ENCODE measurements around the gene SHC1. TPM values are rescaled to one million over a fixed set of nuclear protein-coding genes. Genes with fewer than 3 reads are reported as not detected.
A peak's percentile ranks its signal among the peaks of the same experiment; 100 is the strongest.

The SHC1 gene
- total and polyA plus RNA-seq, 2 donors (not counting 1 experiment from before 2014, with no cell fraction given), result 50.1 to 61.4 TPM

GRCh38 chr1:155014709-155015508, 44.4 kb upstream of the SHC1 start:
- WGBS (ENCODE audit: insufficient coverage), result 97% methylated on average over 21 of the region's 31 CpGs
- Mint-ChIP-seq H3K4me3 (no peak overlapping the region), H3K4me1 (peaks cover 84% of the 10 kb centered on the region), H3K27ac (peak overlapping the region; percentile 89), H3K9me3 (ENCODE audit: insufficient read depth) (no peaks in the 10 kb centered on the region), H3K27me3 (no peaks in the 10 kb centered on the region)
- peaks cover 77 to 91% of the 10 kb centered on the region in 2 donors for H3K4me1 ChIP-seq (ENCODE audit: control insufficient read depth in 2 of 2, insufficient read depth in 2 of 2, low read length in 2 of 2)
- H4K20me1 ChIP-seq (ENCODE audit: control insufficient read depth, insufficient read depth, low read length, poor library complexity, severe bottlenecking), result peaks cover 12% of the 10 kb centered on the region
- no peak overlapping the region for H3K9ac ChIP-seq (ENCODE audit: low read length)
- CTCF ChIA-PET, result interaction anchor here (0.7 to 17.4 kb wide), 10 partner anchors 15 to 455 kb away, joined by 3 to 295 read pairs (median 28); partner anchors contain the start of genes CKS1B, FLAD1, LENEP and PYGO2
- H3K4me3 ChIP-seq (ENCODE audit: control extremely low read depth in 1 of 5, extremely low read depth in 1 of 5, insufficient read depth in 1 of 5, low read depth in 2 of 5, low read length in 4 of 5), result no peak overlapping the region
- no peaks in the 10 kb centered on the region for H3K27me3 ChIP-seq (replicated peaks in 1 of 4; ENCODE audit: control extremely low read depth in 1 of 4, control insufficient read depth in 3 of 4, insufficient read depth in 4 of 4, low read length in 3 of 4)
- peaks cover 0 to 2% (median 0%) of the 10 kb centered on the region in 3 donors for H3K9me3 ChIP-seq (ENCODE audit: control extremely low read depth in 1 of 3, control insufficient read depth in 2 of 3, insufficient read depth in 1 of 3, low read length in 2 of 3)
- no peak overlapping the region for H2AFZ ChIP-seq (ENCODE audit: insufficient read depth, low read depth, low read length, poor library complexity, severe bottlenecking)
- H3K4me2 ChIP-seq (replicated peaks; ENCODE audit: low read depth, low read length, poor library complexity, severe bottlenecking), result no peak overlapping the region
- ATAC-seq (ENCODE audit: low read depth) (no peak), DNase-seq (no peak)
- peaks cover 0 to 24% of the 10 kb centered on the region in 2 experiments for H3K36me3 ChIP-seq (replicated peaks in 1 of 2; ENCODE audit: control extremely low read depth in 1 of 2, control insufficient read depth in 1 of 2, extremely low read depth in 1 of 2, insufficient read depth in 2 of 2, low read length in 1 of 2)
- POLR2A ChIA-PET, result interaction anchor here (4.4 to 6.0 kb wide), 2 partner anchors 13 to 40 kb away, joined by 32 to 74 read pairs; partner anchors contain the start of genes CKS1B and ZBTB7B
- TF ChIP-seq EZH2 (IDR thresholded peaks at IDR 0.05; ENCODE audit: borderline replicate concordance, insufficient read depth, low read depth, low read length, poor library complexity, severe bottlenecking) (no peak), CTCF (IDR thresholded peaks at IDR 0.05) (no peak)
- intact Hi-C loops (cut with micrococcal nuclease), result no loop called here
- peaks cover under 1% of the 10 kb centered on the region for H3K79me2 ChIP-seq (ENCODE audit: control insufficient read depth, insufficient read depth, low read length)
- peak overlapping the region in 1 of 2 donors; percentile 89 for H3K27ac ChIP-seq (ENCODE audit: low read length in 2 of 2)

GRCh38 chr1:155013632-155014031, 43.1 kb upstream of the SHC1 start:
- H3K27ac Mint-ChIP-seq, result peak overlapping the region; percentile 89
- Histone ChIP-seq H3K4me1 (ENCODE audit: control insufficient read depth in 2 of 2, insufficient read depth in 2 of 2, low read length in 2 of 2) (peaks cover 90 to 98% of the 10 kb centered on the region in 2 donors), H3K9me3 (ENCODE audit: control extremely low read depth in 1 of 3, control insufficient read depth in 2 of 3, insufficient read depth in 1 of 3, low read length in 2 of 3) (no peaks in the 10 kb centered on the region), H3K9ac (ENCODE audit: low read length) (no peak overlapping the region), H3K27me3 (replicated peaks in 1 of 4; ENCODE audit: control extremely low read depth in 1 of 4, control insufficient read depth in 3 of 4, insufficient read depth in 4 of 4, low read length in 3 of 4) (no peaks in the 10 kb centered on the region), H3K36me3 (replicated peaks in 1 of 2; ENCODE audit: control extremely low read depth in 1 of 2, control insufficient read depth in 1 of 2, extremely low read depth in 1 of 2, insufficient read depth in 2 of 2, low read length in 1 of 2) (peaks cover 0 to 29% of the 10 kb centered on the region in 2 experiments), H4K20me1 (ENCODE audit: control insufficient read depth, insufficient read depth, low read length, poor library complexity, severe bottlenecking) (peaks cover 14% of the 10 kb centered on the region), H2AFZ (ENCODE audit: insufficient read depth, low read depth, low read length, poor library complexity, severe bottlenecking) (no peak overlapping the region), H3K4me3 (ENCODE audit: control extremely low read depth in 1 of 5, extremely low read depth in 1 of 5, insufficient read depth in 1 of 5, low read depth in 2 of 5, low read length in 4 of 5) (no peak overlapping the region), H3K27ac (ENCODE audit: low read length in 2 of 2) (peak overlapping the region in 1 of 2 donors; percentile 26), H3K79me2 (ENCODE audit: control insufficient read depth, insufficient read depth, low read length) (peaks cover 13% of the 10 kb centered on the region), H3K4me2 (replicated peaks; ENCODE audit: low read depth, low read length, poor library complexity, severe bottlenecking) (peak overlapping the region; percentile 22)
- H3K4me1 Mint-ChIP-seq, result peaks cover 78% of the 10 kb centered on the region
- intact Hi-C loops (cut with micrococcal nuclease), result no loop called here
- DNase-seq (no peak), ATAC-seq (ENCODE audit: low read depth) (no peak)
- no peaks in the 10 kb centered on the region for H3K27me3 Mint-ChIP-seq
- POLR2A ChIA-PET, result interaction anchor here (0.6 to 6.0 kb wide), 5 partner anchors 12 to 65 kb away, joined by 3 to 74 read pairs (median 7); partner anchors contain the start of genes CKS1B, EFNA3 and ZBTB7B
- H3K4me3 Mint-ChIP-seq, result no peak overlapping the region
- 13% methylated on average over 7 of the region's 8 CpGs for WGBS (ENCODE audit: insufficient coverage)
- TF ChIP-seq EZH2 (IDR thresholded peaks at IDR 0.05; ENCODE audit: borderline replicate concordance, insufficient read depth, low read depth, low read length, poor library complexity, severe bottlenecking), result no peak
- no peak for TF ChIP-seq CTCF (IDR thresholded peaks at IDR 0.05)
- no peaks in the 10 kb centered on the region for H3K9me3 Mint-ChIP-seq (ENCODE audit: insufficient read depth)
- CTCF ChIA-PET, result interaction anchor here (0.5 to 17.4 kb wide), 2 partner anchors 14 to 33 kb away, joined by 3 to 295 read pairs; partner anchors contain the start of genes LENEP and ZBTB7B

Data from B cell (primary cell).